ENCODE data around the gene FAM76A. TPM values are rescaled to one million over a fixed set of nuclear protein-coding genes. Genes with fewer than 3 reads are reported as not detected.

Gene FAM76A
- total RNA-seq, 4 donors from 2014 or later, result 4.9 to 14.7 (median 9.5) TPM

DNA sequence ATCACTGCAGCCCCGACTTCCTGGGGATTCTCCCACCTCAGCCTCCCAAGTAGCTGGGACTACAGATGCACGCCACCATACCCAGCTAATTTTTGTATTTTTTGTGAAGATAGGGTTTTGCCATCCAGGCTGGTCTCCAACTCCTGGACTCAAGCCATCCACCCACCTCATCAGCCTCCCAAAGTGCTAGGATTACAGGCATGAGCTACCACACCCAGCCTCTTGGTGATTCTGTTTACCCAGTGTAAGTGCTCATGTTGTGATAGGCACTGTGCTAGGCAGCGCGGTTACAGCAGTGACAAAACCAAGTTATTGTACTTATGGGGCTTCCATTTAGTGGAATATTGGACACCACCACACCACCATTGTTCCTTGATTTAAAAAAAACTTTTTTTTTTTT lies 37.6 kb downstream of the FAM76A start:
- TF ChIP-seq, protein P1, sequence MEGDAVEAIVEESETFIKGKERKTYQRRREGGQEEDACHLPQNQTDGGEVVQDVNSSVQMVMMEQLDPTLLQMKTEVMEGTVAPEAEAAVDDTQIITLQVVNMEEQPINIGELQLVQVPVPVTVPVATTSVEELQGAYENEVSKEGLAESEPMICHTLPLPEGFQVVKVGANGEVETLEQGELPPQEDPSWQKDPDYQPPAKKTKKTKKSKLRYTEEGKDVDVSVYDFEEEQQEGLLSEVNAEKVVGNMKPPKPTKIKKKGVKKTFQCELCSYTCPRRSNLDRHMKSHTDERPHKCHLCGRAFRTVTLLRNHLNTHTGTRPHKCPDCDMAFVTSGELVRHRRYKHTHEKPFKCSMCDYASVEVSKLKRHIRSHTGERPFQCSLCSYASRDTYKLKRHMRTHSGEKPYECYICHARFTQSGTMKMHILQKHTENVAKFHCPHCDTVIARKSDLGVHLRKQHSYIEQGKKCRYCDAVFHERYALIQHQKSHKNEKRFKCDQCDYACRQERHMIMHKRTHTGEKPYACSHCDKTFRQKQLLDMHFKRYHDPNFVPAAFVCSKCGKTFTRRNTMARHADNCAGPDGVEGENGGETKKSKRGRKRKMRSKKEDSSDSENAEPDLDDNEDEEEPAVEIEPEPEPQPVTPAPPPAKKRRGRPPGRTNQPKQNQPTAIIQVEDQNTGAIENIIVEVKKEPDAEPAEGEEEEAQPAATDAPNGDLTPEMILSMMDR (IDR thresholded peaks at IDR 0.05), result no peak
- TF ChIP-seq POLR2A (IDR thresholded peaks at IDR 0.05), result no peak
- WGBS, 2 donors, result 88 to 100% methylated on average over 4 of the region's 4 CpGs
- Histone ChIP-seq H3K27ac (no peak overlapping the region), H3K36me3 (peaks cover 0 to 50% (median 17%) of the 10 kb centered on the region in 3 donors), H3K27me3 (no peaks in the 10 kb centered on the region), H3K4me1 (no peaks in the 10 kb centered on the region), H3K9me3 (no peaks in the 10 kb centered on the region), H3K4me3 (no peak overlapping the region)
- intact Hi-C loops (cut with DNase I), result no loop called here
- no peak for DNase-seq

DNA sequence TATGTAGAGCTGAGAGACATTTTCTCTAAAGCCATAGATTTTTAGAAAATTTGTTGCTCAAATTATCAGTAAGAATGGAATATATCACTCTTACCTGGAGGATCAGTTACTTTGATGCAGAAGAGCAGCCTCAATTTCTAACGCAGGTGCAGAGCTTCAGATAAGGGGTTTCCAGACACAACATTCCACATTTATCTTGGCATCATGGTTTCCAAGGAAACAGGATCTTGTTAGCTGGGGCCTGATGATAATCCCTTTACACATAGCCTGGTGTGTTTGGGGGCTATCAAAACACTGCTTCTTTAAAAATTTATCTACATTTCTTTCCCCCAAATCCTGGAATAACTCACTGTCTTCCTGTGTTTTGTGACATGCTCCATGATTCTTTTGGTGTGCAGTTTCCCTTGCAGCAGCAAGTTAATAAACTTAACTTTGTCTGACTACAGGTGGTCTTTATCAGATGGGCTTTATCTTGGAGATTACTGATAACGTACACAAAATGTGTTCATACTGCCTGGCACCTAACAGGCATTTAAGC lies 44.6 kb downstream of the FAM76A start:
- Histone ChIP-seq H3K27me3 (no peaks in the 10 kb centered on the region), H3K4me3 (no peak overlapping the region), H3K9me3 (no peaks in the 10 kb centered on the region), H3K4me1 (peaks cover 11 to 29% (median 14%) of the 10 kb centered on the region in 3 donors), H3K36me3 (no peaks in the 10 kb centered on the region), H3K27ac (no peak overlapping the region)
- TF ChIP-seq, protein P1 (IDR thresholded peaks at IDR 0.05), result no peak
- TF ChIP-seq POLR2A (IDR thresholded peaks at IDR 0.05), result no peak
- intact Hi-C loops (cut with DNase I), result no loop called here
- no peak for DNase-seq
- WGBS, 2 donors, result 71 to 73% methylated on average over 2 of the region's 2 CpGs

DNA sequence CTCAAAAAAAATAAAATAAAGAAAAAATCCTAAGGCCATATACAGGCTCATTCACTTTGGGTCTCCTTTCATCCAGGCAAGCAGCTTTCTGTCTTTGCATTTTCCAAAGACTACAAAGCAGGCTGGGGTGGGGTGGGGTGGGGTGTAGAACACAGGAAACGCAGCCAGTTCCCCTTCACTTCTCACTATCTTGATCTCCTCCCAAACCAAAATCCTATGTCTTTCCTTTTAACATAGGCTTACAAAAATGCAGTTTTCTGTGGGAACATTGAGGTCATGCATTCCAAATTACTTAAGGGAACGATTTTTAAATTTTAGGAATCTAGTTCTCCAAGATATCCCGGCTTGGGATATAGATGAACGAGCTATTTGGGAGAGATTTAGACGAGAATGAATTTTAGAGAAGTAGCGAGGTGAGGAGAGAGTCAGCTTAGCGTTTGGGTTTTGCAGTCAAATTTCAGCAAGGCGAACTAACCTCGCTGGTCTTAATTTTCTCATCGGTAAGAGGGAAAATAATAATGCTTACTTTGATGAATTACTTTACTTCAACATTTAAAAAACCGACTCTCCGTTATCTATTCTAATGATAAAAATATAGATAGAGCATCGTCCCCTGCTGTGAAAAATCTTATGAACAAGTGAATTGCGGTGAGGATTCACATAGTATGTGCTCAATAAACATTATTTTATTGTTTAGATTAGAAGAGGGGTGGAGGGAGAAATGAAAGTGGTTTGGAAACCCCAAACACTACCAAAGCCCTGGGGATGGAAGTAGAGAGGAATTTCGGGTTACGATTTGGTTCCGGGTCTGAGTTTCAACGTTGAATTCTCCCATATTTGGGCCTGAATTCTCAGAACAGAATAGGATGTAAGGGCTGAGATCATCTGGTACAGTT lies 46.5 kb downstream of the FAM76A start:
- intact Hi-C loops (cut with DNase I), result no loop called here
- H3K27me3 ChIP-seq, result no peaks in the 10 kb centered on the region
- TF ChIP-seq, protein P1 (IDR thresholded peaks at IDR 0.05), result no peak
- no peak for TF ChIP-seq POLR2A (IDR thresholded peaks at IDR 0.05)
- peak overlapping the region; percentile 64 to 93 (median 83) for H3K4me3 ChIP-seq
- no peaks in the 10 kb centered on the region for H3K9me3 ChIP-seq
- peaks cover 14 to 46% (median 21%) of the 10 kb centered on the region in 3 donors for H3K4me1 ChIP-seq
- H3K27ac ChIP-seq, result peak overlapping the region; percentile 94 to 99 (median 97)
- peaks cover 0 to 7% (median 0%) of the 10 kb centered on the region in 3 donors for H3K36me3 ChIP-seq
- no peak for DNase-seq
- 27 to 34% methylated on average over 18 of the region's 18 CpGs for WGBS, 2 donors

DNA sequence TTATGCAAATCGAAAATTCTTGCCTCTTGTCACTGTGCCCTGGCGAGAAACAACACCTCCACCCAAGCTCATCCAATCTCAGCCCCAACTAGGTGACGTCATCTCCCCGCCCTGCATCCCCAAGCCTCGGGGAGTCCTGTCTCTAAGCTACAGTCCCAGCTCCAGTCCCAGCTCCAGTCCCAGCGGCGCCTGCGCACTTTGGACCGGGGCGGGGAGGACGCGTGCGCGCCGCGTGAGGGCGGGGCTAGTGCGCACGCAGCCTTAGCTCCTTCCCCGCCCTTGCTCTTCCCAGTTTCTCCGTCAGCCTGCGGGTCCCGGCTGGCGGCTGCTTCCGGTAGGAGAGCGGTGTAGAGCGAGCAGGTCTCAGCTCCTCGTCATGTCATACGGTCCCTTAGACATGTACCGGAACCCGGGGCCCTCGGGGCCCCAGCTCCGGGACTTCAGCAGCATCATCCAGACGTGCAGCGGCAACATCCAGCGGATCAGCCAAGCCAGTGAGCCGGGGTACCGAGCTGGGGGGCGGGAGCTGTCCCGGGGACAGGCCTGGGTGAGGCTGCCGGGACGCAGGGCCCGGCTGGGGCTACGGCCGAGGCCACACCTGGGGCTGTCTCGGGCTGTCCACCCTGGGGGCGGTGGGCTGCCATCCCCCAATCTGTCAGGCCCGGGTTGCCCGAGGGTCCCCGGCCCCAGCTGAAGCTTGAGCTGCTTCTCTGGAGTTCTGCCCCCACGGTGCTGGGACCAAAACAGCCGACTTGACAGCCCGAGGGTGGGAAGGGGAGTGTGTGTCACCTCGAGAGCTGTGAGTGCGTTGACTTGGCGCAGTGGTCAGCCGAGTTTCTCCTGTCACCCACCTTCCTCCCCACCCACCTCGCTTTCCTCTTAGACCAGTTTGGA lies 47.4 kb downstream of the FAM76A start, which contains the start of gene STX12:
Gene STX12, plus strand, starts transcription at position 288 of the 894 bp plus-strand sequence. Its CDS starts 89 bp downstream, at position 377.
- Histone ChIP-seq H3K27ac (peak within 1 kb of the TSS; percentile 94 to 99 (median 97)), H3K4me1 (peaks cover 14 to 55% (median 27%) of the 10 kb centered on the region in 3 donors)

More for the DNA sequence above, 47.4 kb downstream of the FAM76A start, which contains the start of gene STX12:
- 0% methylated on average over 17 to 27 of the region's 58 CpGs for WGBS, 2 donors
- intact Hi-C loops (cut with DNase I), result no loop called here
- H3K27me3 ChIP-seq, result no peaks in the 10 kb centered on the region
- peak within 1 kb of the TSS; percentile 64 to 93 (median 83) for H3K4me3 ChIP-seq
- peak; percentile 94 for DNase-seq
- H3K9me3 ChIP-seq, result no peaks in the 10 kb centered on the region
- peaks cover 0 to 13% (median 0%) of the 10 kb centered on the region in 3 donors for H3K36me3 ChIP-seq
- TF ChIP-seq POLR2A (IDR thresholded peaks at IDR 0.05), result peak in 3 of 4 donors; percentile 62 to 95 (median 91)
- TF ChIP-seq, protein P1 (IDR thresholded peaks at IDR 0.05), result peak in 3 of 6 experiments; percentile 4 to 19 (median 9)

Measured in esophagus squamous epithelium (tissue), 5 donors.